HL-60 (cell line): ENCODE results near the gene CDT1.

Source experiments
- DNase-seq, 2 experiments: peaks; one replicate each; pipeline ENCODE4 v3.0.0-alpha.2; 2010 to 2020; ENCODE audit warnings: low read depth in 1 of 2, low spot score in 1 of 2
- H3K27ac ChIP-seq: fragments of 250-450 bp; sonication (Bioruptor Pico); replicated peaks from 2 replicates; pipeline ENCODE4 v1.5.1; 2020; ENCODE audit warnings: mild to moderate bottlenecking, moderate library complexity
- H3K27me3 ChIP-seq: fragments of 250-450 bp; sonication (Bioruptor Pico); 2 replicates; pipeline ENCODE4 v1.5.1; 2021; ENCODE audit warnings: mild to moderate bottlenecking, moderate library complexity; ENCODE audit not compliant: insufficient read depth, poor library complexity, severe bottlenecking
- H3K4me3 ChIP-seq: replicated peaks from 2 replicates; pipeline ENCODE4 v1.5.1; 2011; ENCODE audit warnings: mild to moderate bottlenecking, control low read depth, low read length; ENCODE audit not compliant: insufficient read depth
- GABPA ChIP-seq: IDR thresholded peaks from 2 replicates; pipeline ENCODE4 v1.6.1; 2012; ENCODE audit warnings: low read depth
- POLR2AphosphoS5 ChIP-seq: IDR thresholded peaks from 2 replicates; pipeline ENCODE4 v1.6.1; 2012; ENCODE audit warnings: low read depth
- SPI1 ChIP-seq: IDR thresholded peaks from 2 replicates; pipeline ENCODE4 v1.6.1; 2012; ENCODE audit warnings: low read depth, mild to moderate bottlenecking, borderline replicate concordance
- TF ChIP-seq, protein P1 (sequence below): IDR thresholded peaks from one replicate; pipeline ENCODE4 v1.5.1; 2011; ENCODE audit warnings: low read length, control low read depth, inconsistent platforms; ENCODE audit not compliant: insufficient read depth
- TF ChIP-seq, protein P2 (sequence below): IDR thresholded peaks from 2 replicates; pipeline ENCODE4 v1.6.1; 2012; ENCODE audit warnings: low read depth; ENCODE audit not compliant: insufficient replicate concordance

Gene CDT1

DNA sequence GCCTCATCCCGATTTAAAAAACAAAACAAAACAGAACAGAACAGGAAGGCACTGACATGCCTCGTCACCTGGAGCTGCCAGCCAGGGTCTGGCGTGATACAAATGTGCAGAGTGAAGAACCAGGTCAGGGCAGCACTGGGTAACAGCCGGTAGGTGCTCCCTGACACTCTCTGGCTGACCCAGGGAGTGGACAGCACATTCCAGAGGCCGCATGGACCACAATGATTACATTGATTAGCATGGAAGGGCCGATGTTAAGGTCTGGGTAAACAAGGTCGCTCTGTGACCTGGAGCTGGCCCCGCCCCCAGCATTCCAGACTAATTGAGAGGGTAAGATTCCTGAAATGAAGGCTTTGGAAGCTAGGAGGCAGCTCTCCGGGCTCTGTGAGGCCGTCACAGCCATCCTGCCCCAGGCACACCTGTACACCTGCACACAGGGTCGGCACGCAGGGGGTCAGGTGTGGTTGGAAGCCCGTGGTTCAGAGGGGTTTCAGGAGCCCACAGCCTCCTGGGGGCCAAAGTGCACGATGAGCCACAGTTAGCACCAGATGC is 40.0 kb upstream of the CDT1 start:
- no peak for DNase-seq
- Histone ChIP-seq H3K27ac (no peak overlapping the region), H3K27me3 (no peaks in the 10 kb centered on the region), H3K4me3 (no peak overlapping the region)
- TF ChIP-seq SPI1 (no peak), POLR2AphosphoS5 (no peak), GABPA (no peak)
- TF ChIP-seq, protein P1, sequence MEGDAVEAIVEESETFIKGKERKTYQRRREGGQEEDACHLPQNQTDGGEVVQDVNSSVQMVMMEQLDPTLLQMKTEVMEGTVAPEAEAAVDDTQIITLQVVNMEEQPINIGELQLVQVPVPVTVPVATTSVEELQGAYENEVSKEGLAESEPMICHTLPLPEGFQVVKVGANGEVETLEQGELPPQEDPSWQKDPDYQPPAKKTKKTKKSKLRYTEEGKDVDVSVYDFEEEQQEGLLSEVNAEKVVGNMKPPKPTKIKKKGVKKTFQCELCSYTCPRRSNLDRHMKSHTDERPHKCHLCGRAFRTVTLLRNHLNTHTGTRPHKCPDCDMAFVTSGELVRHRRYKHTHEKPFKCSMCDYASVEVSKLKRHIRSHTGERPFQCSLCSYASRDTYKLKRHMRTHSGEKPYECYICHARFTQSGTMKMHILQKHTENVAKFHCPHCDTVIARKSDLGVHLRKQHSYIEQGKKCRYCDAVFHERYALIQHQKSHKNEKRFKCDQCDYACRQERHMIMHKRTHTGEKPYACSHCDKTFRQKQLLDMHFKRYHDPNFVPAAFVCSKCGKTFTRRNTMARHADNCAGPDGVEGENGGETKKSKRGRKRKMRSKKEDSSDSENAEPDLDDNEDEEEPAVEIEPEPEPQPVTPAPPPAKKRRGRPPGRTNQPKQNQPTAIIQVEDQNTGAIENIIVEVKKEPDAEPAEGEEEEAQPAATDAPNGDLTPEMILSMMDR, result no peak
- TF ChIP-seq, protein P2, sequence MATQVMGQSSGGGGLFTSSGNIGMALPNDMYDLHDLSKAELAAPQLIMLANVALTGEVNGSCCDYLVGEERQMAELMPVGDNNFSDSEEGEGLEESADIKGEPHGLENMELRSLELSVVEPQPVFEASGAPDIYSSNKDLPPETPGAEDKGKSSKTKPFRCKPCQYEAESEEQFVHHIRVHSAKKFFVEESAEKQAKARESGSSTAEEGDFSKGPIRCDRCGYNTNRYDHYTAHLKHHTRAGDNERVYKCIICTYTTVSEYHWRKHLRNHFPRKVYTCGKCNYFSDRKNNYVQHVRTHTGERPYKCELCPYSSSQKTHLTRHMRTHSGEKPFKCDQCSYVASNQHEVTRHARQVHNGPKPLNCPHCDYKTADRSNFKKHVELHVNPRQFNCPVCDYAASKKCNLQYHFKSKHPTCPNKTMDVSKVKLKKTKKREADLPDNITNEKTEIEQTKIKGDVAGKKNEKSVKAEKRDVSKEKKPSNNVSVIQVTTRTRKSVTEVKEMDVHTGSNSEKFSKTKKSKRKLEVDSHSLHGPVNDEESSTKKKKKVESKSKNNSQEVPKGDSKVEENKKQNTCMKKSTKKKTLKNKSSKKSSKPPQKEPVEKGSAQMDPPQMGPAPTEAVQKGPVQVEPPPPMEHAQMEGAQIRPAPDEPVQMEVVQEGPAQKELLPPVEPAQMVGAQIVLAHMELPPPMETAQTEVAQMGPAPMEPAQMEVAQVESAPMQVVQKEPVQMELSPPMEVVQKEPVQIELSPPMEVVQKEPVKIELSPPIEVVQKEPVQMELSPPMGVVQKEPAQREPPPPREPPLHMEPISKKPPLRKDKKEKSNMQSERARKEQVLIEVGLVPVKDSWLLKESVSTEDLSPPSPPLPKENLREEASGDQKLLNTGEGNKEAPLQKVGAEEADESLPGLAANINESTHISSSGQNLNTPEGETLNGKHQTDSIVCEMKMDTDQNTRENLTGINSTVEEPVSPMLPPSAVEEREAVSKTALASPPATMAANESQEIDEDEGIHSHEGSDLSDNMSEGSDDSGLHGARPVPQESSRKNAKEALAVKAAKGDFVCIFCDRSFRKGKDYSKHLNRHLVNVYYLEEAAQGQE, result no peak

DNA sequence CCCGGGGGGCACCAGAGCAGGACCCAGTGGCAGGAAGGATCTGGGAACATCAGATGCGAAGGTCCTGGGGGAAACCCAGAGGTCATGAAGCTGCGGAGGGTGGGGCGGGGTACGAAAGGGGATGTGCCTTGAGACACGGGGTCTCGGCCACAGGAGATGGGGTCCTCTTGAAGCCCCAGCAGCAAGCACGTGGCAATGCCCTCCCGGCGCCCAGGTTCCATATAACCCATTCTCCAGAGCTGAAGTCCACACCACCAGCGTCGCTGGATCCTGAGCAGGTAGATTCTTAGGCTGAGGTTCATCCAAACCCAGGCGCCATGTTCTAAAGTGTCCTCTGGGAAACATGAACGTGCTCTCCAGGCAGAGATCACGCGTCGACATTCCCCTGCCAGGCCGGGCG is 39.5 kb upstream of the CDT1 start:
- no peak overlapping the region for H3K4me3 ChIP-seq
- no peak for DNase-seq
- no peak overlapping the region for H3K27ac ChIP-seq
- TF ChIP-seq POLR2AphosphoS5, result no peak
- TF ChIP-seq, protein P2, result no peak
- no peaks in the 10 kb centered on the region for H3K27me3 ChIP-seq

DNA sequence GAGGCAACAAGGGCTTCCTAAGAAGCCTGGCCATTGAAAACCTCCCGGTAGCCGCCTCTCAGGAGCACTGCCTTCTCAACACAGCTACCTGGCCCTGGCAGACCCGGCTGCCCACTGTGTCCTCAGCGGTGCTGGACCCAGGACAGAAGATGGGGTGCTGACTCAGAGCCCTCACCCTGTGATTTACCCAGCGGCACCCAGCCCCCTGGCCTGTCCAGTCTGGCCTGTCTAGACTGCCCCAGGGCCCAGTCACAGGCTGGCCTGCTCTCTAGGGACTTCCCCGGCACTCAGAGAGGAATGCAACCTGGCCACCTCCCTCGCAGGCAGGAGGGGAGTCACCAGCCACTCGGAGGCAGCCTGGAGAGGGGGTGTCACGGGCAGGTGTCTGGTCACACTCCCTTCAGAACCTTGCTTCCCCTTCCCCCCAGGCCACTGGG is 38.7 kb upstream of the CDT1 start:
- H3K4me3 ChIP-seq, result no peak overlapping the region
- TF ChIP-seq SPI1 (no peak), GABPA (no peak), POLR2AphosphoS5 (no peak)
- TF ChIP-seq, protein P2, result no peak
- TF ChIP-seq, protein P1, result no peak
- H3K27ac ChIP-seq, result no peak overlapping the region

DNA sequence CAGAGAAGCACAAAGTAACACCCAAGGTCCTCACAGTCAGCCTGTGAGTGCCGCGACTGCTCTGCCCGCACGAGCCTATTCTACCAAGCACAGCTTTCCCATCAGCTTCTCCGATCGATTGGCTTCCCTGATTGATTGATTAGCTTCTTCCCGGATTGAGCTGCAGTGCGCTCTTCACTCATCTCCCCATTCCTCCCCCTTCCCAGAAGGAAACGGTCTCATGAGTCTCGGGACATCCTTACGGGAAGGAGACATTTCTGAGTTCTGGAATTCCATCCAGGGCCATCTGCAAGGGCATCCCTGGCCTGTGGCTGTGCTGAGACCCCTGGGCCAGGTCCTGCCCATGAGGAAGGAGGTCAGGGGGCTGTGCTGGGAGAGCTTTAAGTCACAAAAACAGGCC is 36.6 kb upstream of the CDT1 start:
- TF ChIP-seq, protein P2, result no peak
- TF ChIP-seq POLR2AphosphoS5 (no peak), GABPA (no peak), SPI1 (no peak)
- TF ChIP-seq, protein P1, result no peak
- no peaks in the 10 kb centered on the region for H3K27me3 ChIP-seq
- no peak overlapping the region for H3K4me3 ChIP-seq
- H3K27ac ChIP-seq, result no peak overlapping the region
- no peak for DNase-seq

More for the DNA sequence above, 38.7 kb upstream of the CDT1 start:
- DNase-seq, result no peak
- H3K27me3 ChIP-seq, result no peaks in the 10 kb centered on the region
